ENCODE data around the gene IRF2.

The IRF2 gene

DNA sequence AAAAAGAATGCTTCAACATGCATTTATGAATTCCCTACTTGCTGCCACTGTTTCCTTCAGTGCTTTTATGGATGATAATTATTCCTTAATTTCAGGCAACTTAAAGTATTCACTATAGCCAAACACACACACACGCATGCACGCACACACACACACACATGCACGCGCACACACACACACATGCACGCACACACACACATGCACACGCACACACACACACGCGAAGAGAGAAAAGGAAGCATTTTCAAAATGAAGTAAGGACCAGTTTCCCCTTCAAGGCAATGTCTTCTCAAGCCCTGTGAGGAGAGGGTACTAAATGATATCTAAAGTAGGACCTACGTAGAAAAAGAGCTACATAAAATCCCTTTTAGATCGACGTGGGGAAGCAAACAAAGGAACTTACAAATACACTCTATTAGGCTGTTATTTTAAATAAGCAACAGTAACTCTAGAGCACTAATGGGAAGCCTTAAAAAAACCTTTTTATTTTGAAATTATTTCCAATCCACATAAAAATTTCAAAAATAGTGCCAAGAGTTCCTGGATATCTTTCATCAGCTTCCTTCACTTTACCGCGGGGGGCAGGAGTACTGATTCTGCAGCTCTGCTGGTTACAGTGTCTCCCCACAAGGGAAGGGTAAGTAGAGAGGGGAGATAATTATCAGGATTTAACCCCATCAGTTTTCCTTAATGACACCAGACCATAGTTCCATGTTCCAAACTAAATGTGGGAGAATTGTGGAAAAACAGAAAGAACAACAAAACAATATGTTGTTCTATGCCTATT, 13.7 kb downstream of the IRF2 start:
- no peak overlapping the region for H3K27ac Mint-ChIP-seq
- peaks cover 42% of the 10 kb centered on the region for H3K4me1 Mint-ChIP-seq
- no peak for DNase-seq
- H3K4me3 Mint-ChIP-seq = no peak overlapping the region
- no peaks in the 10 kb centered on the region for H3K9me3 Mint-ChIP-seq
- H3K36me3 Mint-ChIP-seq (ENCODE audit: low read depth) = no peaks in the 10 kb centered on the region
- TF ChIP-seq, protein P1, sequence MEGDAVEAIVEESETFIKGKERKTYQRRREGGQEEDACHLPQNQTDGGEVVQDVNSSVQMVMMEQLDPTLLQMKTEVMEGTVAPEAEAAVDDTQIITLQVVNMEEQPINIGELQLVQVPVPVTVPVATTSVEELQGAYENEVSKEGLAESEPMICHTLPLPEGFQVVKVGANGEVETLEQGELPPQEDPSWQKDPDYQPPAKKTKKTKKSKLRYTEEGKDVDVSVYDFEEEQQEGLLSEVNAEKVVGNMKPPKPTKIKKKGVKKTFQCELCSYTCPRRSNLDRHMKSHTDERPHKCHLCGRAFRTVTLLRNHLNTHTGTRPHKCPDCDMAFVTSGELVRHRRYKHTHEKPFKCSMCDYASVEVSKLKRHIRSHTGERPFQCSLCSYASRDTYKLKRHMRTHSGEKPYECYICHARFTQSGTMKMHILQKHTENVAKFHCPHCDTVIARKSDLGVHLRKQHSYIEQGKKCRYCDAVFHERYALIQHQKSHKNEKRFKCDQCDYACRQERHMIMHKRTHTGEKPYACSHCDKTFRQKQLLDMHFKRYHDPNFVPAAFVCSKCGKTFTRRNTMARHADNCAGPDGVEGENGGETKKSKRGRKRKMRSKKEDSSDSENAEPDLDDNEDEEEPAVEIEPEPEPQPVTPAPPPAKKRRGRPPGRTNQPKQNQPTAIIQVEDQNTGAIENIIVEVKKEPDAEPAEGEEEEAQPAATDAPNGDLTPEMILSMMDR (IDR thresholded peaks at IDR 0.05) = no peak
- H3K27me3 Mint-ChIP-seq (ENCODE audit: low read depth, poor library complexity) = no peaks in the 10 kb centered on the region

DNA sequence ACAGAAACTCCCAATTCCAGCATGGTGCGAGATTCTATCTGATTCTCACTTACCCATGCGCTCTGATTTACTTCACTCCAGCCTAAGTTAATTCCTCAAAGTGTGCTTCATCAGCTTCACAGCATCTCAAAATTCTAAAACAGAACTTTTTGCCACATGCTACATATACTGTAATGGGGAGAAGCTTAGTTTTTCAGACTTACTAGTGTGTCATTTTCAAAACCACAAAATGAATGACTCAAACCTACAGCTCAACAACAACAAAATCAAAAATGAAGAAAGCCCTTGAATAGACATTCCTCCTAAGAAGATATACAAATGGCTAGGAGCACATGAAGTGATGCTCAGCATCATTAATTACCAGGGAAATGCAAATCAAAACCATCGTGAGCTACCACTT, 14.9 kb downstream of the IRF2 start:
- no peak overlapping the region for H3K27ac Mint-ChIP-seq
- H3K9me3 Mint-ChIP-seq = no peaks in the 10 kb centered on the region
- H3K4me1 Mint-ChIP-seq = peaks cover 33% of the 10 kb centered on the region
- H3K27me3 Mint-ChIP-seq (ENCODE audit: low read depth, poor library complexity) = no peaks in the 10 kb centered on the region
- H3K36me3 Mint-ChIP-seq (ENCODE audit: low read depth) = no peaks in the 10 kb centered on the region
- no peak for DNase-seq
- TF ChIP-seq, protein P1 (IDR thresholded peaks at IDR 0.05) = no peak
- no peak overlapping the region for H3K4me3 Mint-ChIP-seq

- TF ChIP-seq, protein P1 (IDR thresholded peaks at IDR 0.05) = no peak
- peaks cover 51% of the 10 kb centered on the region for H3K4me1 Mint-ChIP-seq
- no peak overlapping the region for H3K4me3 Mint-ChIP-seq
- no peak overlapping the region for H3K27ac Mint-ChIP-seq
- no peaks in the 10 kb centered on the region for H3K27me3 Mint-ChIP-seq (ENCODE audit: low read depth, poor library complexity)
- no peaks in the 10 kb centered on the region for H3K36me3 Mint-ChIP-seq (ENCODE audit: low read depth)
- no peak for DNase-seq
- no peaks in the 10 kb centered on the region for H3K9me3 Mint-ChIP-seq
Measured at GRCh38 chr4:184457535-184458249, 16.7 kb downstream of the IRF2 start.

DNA sequence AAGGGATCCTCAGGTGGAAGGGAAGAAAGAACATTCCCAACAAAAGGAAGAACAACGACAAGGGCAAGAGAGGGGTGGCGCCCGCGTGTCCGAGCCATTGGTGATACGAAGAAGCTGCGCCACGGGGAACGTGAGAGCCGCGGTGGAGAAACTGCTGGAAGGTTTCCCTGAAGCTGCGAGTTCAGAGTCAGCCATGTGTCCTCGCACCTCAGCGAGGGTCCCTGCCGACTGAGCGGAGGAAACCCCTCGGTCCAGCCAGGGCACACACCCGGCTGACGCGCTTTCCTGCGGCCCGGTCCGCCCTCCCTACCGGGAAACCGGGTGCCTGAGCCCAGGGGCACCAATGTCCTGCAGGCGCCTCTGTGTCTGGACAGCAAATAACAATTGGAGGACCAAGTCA, 18.0 kb downstream of the IRF2 start:
- no peak overlapping the region for H3K27ac Mint-ChIP-seq
- no peaks in the 10 kb centered on the region for H3K36me3 Mint-ChIP-seq (ENCODE audit: low read depth)
- H3K27me3 Mint-ChIP-seq (ENCODE audit: low read depth, poor library complexity) = no peaks in the 10 kb centered on the region
- H3K9me3 Mint-ChIP-seq = no peaks in the 10 kb centered on the region
- TF ChIP-seq, protein P1 (IDR thresholded peaks at IDR 0.05) = no peak
- H3K4me3 Mint-ChIP-seq = no peak overlapping the region
- no peak for DNase-seq
- peaks cover 56% of the 10 kb centered on the region for H3K4me1 Mint-ChIP-seq

GRCh38 chr4:184455299-184455698, 19.1 kb downstream of the IRF2 start:
- Mint-ChIP-seq H3K27ac (no peak overlapping the region), H3K4me1 (peaks cover 55% of the 10 kb centered on the region), H3K4me3 (no peak overlapping the region), H3K36me3 (ENCODE audit: low read depth) (no peaks in the 10 kb centered on the region), H3K9me3 (no peaks in the 10 kb centered on the region), H3K27me3 (ENCODE audit: low read depth, poor library complexity) (no peaks in the 10 kb centered on the region)
- DNase-seq = no peak
- TF ChIP-seq, protein P1 (IDR thresholded peaks at IDR 0.05) = no peak
